Measurements from ENCODE around the gene TUBG2.

TUBG2 gene

DNA sequence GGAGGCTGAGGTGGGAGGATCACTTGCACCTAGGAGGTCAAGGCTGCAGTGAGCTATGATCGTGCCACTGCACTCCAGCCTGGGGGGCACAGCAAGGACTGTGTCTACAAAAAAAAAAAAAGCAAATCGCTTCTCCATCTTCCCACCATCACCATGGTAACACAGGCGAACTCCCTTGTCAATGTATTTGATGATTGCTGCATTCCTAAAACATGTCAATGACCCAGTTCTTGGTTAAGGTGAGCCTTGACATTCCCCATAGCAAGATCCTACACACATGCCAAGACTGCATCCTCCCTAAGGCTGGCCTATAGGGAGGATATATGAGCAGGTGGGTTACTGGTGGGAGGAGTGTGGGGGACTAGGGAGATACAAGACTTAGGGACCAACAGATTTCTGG is 35.4 kb downstream of the TUBG2 start:
- H3K4me3 ChIP-seq (ENCODE audit: low read depth, low read length) = no peak overlapping the region
- TF ChIP-seq, protein P1, sequence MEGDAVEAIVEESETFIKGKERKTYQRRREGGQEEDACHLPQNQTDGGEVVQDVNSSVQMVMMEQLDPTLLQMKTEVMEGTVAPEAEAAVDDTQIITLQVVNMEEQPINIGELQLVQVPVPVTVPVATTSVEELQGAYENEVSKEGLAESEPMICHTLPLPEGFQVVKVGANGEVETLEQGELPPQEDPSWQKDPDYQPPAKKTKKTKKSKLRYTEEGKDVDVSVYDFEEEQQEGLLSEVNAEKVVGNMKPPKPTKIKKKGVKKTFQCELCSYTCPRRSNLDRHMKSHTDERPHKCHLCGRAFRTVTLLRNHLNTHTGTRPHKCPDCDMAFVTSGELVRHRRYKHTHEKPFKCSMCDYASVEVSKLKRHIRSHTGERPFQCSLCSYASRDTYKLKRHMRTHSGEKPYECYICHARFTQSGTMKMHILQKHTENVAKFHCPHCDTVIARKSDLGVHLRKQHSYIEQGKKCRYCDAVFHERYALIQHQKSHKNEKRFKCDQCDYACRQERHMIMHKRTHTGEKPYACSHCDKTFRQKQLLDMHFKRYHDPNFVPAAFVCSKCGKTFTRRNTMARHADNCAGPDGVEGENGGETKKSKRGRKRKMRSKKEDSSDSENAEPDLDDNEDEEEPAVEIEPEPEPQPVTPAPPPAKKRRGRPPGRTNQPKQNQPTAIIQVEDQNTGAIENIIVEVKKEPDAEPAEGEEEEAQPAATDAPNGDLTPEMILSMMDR (IDR thresholded peaks at IDR 0.05; ENCODE audit: low read depth, low read length) = no peak
- TF ChIP-seq, protein P2, sequence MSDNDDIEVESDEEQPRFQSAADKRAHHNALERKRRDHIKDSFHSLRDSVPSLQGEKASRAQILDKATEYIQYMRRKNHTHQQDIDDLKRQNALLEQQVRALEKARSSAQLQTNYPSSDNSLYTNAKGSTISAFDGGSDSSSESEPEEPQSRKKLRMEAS (IDR thresholded peaks at IDR 0.05; ENCODE audit: low read depth, low read length) = no peak
- no peak for TF ChIP-seq MYC (IDR thresholded peaks at IDR 0.05; ENCODE audit: low read depth, low read length)
- no peak for TF ChIP-seq POLR2A (IDR thresholded peaks at IDR 0.05; ENCODE audit: extremely low read depth, insufficient read length)
- no peak for DNase-seq (ENCODE audit: low read depth)

DNA sequence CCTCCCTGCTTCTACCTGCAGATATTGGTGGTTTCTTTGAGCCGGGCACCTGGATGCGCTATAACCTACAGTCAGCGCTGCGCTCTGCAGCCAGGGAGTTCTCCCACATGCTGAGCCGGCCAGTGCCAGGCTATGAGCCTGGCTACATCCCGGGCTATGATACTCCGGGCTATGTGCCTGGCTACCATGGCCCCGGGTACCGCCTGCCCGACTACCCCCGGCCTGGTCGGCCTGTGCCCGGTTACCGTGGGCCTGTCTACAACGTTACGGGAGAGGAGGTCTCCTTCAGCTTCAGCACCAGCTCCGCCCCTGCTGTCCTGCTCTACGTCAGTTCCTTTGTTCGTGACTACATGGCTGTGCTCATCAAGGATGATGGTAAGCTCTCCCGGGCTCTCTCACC is 36.4 kb downstream of the TUBG2 start:
- H3K4me3 ChIP-seq (ENCODE audit: low read depth, low read length) = no peak overlapping the region
- no peak for DNase-seq (ENCODE audit: low read depth)
- TF ChIP-seq MYC (IDR thresholded peaks at IDR 0.05; ENCODE audit: low read depth, low read length) (no peak), POLR2A (IDR thresholded peaks at IDR 0.05; ENCODE audit: extremely low read depth, insufficient read length) (no peak)
- TF ChIP-seq, protein P1 (IDR thresholded peaks at IDR 0.05; ENCODE audit: low read depth, low read length) = no peak
- TF ChIP-seq, protein P2 (IDR thresholded peaks at IDR 0.05; ENCODE audit: low read depth, low read length) = no peak

DNA sequence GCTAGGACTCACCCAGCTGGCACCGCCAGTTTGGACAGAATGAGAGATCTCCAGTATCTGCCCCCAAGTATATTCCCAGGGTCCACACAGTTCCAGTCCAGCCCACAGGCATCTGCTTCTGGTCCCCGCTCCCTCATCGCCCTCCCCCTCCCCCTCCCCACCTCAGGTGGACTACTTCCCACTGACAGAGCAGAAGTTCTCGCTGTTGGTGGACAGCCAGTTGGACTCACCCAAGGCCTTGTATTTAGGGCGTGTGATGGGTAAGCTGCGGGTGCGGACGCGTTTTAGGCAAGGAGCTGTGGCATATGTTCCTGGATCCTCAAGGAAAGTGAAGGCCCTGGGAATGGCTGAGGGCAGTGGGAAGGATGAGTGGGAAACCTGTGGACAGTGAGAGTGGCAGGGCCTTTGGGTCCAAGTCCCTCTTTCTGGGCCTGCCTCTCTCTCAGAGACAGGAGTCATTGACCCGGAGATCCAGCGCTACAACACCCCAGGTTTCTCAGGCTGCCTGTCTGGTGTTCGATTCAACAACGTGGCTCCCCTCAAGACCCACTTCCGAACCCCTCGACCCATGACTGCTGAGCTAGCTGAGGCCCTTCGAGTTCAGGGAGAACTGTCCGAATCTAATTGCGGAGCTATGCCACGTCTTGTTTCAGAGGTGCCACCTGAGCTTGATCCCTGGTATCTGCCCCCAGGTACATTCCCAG is 38.2 kb downstream of the TUBG2 start:
- TF ChIP-seq, protein P1 (IDR thresholded peaks at IDR 0.05; ENCODE audit: low read depth, low read length) = no peak
- DNase-seq (ENCODE audit: low read depth) = no peak
- H3K4me3 ChIP-seq (ENCODE audit: low read depth, low read length) = no peak overlapping the region

DNA sequence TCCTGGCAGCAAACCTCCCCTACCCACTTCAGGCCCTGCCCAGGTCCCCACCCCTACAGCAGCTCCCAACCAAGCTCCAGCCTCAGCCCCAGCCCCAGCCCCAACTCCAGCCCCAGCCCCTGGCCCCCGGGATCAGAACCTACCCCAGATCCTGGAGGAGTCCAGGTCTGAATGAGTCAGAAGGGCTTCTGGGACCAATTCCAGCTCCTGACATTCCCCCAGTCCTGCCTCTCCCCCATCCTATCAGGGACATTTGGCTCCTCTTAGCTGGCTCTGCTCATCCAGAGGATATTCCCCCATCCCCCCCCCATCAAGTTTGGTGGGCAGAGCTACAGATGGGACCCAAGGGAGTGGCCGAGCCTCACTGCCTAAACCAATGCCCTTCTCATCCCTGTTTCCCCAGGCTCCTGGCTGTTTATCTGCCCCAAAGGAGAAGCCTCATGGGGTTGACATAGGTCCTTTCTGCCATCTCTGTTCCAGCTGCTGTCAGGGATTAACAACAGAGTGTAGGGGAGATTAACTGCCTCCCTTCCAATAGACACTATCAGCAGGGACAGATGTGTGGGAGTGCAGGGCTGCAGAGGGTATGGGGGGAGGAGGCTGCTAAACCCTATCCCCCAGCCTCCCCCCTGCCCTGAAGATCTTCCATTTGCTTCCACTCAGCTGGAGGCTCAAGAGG is 39.8 kb downstream of the TUBG2 start:
- peak; percentile 18 for DNase-seq (ENCODE audit: low read depth)

DNA sequence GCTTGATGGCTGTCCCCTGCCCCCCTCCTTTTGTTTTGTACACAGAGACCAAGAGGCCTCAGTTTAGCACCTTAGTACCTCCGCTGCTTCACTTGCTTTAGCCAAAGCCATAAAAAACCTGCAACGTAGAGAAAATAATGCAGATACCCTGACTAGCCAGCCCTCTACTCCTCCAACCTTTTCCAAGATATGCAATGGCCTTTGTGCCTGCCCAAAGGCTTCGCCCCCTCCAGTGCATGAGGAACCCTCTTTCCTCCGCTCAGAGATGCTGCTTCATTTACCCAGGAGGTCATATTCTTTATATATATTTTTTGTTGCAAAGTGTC is 40.3 kb downstream of the TUBG2 start:
- TF ChIP-seq, protein P2 (IDR thresholded peaks at IDR 0.05; ENCODE audit: low read depth, low read length) = no peak
- TF ChIP-seq, protein P1 (IDR thresholded peaks at IDR 0.05; ENCODE audit: low read depth, low read length) = no peak
- no peak for TF ChIP-seq POLR2A (IDR thresholded peaks at IDR 0.05; ENCODE audit: extremely low read depth, insufficient read length)
- TF ChIP-seq MYC (IDR thresholded peaks at IDR 0.05; ENCODE audit: low read depth, low read length) = no peak
- no peak overlapping the region for H3K4me3 ChIP-seq (ENCODE audit: low read depth, low read length)
- DNase-seq (ENCODE audit: low read depth) = no peak

More for the DNA sequence above, 39.8 kb downstream of the TUBG2 start:
- TF ChIP-seq POLR2A (IDR thresholded peaks at IDR 0.05; ENCODE audit: extremely low read depth, insufficient read length) (no peak), MYC (IDR thresholded peaks at IDR 0.05; ENCODE audit: low read depth, low read length) (no peak)
- TF ChIP-seq, protein P1 (IDR thresholded peaks at IDR 0.05; ENCODE audit: low read depth, low read length) = no peak
- TF ChIP-seq, protein P2 (IDR thresholded peaks at IDR 0.05; ENCODE audit: low read depth, low read length) = no peak
- no peak overlapping the region for H3K4me3 ChIP-seq (ENCODE audit: low read depth, low read length)
